ENCODE measurements around the gene AHCYL2.

DNA sequence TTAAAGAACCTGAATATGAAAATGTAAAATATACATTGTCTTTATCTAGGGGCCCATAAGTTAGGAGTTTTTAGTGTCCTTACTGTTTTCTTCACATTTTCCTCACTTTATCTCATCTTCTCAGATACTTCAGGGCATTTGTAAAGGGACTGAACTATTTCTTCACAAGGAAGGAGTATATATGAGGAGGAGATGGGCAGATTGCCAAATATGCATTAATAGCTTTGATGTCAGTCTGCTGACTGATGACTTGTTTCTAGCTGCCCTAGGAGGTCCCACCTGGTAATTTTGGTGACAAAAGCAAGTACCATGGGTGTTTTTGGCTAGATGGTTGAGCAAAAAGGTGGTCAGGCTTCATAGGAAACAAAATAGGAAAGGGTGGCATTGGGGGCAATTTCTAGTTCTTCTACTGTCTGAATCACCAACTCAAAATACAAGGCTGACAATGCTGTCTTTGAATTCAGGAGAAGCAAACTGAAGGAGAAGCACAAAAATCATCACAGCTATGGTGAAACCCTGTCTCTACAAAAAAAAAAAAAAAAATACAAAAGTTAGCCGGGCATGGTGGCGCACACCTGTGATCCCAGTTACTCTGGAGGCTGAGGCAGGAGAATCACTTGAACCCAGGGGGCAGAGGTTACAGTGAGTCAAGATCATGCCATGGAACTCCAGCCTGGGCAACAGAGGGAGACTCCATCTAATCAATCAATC lies 199.0 kb downstream of the AHCYL2 start:
- TF ChIP-seq, protein P1, sequence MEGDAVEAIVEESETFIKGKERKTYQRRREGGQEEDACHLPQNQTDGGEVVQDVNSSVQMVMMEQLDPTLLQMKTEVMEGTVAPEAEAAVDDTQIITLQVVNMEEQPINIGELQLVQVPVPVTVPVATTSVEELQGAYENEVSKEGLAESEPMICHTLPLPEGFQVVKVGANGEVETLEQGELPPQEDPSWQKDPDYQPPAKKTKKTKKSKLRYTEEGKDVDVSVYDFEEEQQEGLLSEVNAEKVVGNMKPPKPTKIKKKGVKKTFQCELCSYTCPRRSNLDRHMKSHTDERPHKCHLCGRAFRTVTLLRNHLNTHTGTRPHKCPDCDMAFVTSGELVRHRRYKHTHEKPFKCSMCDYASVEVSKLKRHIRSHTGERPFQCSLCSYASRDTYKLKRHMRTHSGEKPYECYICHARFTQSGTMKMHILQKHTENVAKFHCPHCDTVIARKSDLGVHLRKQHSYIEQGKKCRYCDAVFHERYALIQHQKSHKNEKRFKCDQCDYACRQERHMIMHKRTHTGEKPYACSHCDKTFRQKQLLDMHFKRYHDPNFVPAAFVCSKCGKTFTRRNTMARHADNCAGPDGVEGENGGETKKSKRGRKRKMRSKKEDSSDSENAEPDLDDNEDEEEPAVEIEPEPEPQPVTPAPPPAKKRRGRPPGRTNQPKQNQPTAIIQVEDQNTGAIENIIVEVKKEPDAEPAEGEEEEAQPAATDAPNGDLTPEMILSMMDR (conservative IDR thresholded peaks at IDR 0.05; ENCODE audit: low read length) = no peak
- no peak for TF ChIP-seq EZH2phosphoT487 (IDR thresholded peaks at IDR 0.05; ENCODE audit: borderline replicate concordance)

All from Loucy (cell line).